A172 (cell line): ENCODE results near the gene ADAT1. TPM values are rescaled to one million over a fixed set of nuclear protein-coding genes. Genes with fewer than 3 reads are reported as not detected.
"Not testable (repeated sequence)": the region's sequence is repeated elsewhere in the genome, so short reads cannot be mapped to it uniquely, and the experiment has no call there.

Experiments
- DNase-seq: peaks from one replicate; pipeline ENCODE4 v3.0.0-alpha.2; 2015; ENCODE audit warnings: low spot score
- total RNA-seq: library from RNA; depleted of rRNA; stranded (reverse); fragments of >200 nt; shearing (Covaris generic); gene quantifications from 2 replicates; pipeline ENCODE4 v1.2.3, GENCODE V29; 2014

Gene ADAT1
- total RNA-seq, 1 experiment from 2014 or later, result 117 TPM

DNA sequence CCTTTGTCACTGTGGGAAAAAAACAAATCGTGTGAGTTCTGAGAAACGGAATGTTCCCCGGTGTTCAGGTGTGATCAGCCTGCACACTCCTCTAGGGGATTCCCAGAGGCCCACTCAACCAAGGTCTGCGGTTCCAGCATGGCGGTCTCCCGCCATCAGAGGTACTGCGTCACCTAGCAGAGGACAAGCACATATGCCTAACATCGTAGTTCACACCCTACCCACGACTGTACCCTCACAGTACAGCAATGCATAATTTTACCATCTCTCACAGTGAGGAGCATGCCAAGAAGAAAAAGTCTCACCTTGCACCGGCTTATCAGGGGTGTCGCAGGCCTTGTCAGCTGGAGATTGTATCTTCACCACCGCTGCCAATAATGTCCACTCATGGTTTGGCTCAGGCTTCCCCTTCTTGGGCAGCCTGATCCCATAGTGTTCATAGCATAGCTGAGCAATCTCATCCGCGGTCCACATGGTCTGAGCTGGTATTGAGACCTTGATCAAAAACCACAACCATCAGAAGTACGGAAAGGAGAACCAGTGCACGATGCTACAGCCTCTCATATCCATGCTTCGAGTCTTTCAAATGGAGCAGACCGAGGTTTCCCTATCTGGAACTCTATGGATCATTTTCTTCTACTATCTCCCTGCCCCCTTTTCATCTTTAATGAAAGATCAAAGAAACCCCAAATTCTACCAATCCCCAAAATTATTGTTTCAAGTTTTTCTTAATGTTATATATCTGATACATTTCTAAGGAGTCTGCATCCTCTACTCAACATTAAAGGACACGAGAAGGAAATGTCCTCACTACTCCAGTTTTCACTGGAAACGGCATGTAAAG is 2.5 kb downstream of the ADAT1 start:
- DNase-seq, result no peak

DNA sequence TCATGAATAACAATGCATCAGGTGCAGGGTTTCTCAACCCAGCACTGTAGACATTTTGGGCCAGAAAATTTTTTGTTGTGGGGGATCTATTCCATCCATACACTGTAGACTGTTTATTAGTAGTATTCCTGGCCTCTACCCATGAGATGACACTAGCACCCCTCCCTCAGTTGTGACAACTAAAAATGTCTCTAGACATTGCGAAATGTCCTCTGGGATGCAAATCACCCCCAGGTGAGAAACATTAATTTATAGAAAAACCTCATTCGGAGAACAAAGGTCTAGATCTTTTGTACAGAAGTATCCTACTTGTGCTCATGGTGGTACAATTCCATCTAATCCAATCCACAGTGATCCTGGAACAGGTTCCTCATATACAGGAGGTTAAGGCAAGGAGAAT is 4.3 kb downstream of the ADAT1 start:
- no peak for DNase-seq

DNA sequence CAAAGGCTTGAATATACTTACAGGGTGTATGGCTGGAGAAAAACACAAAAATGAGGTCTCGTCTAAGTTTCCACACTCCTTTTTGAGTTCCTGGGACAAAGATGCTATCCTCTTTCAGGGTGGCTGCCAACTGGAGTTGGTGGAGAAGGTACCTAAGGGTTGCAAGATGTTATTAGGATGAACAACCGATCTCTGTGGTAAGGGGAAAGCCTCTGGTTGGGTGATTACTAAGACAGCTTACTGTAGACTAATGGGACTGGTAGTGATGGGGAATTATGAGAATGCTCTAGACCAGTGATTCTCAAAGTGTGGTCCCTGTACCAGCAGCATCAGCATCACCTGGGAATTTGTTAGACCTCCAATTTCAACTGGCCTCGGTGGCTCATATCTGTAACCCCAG is 6.0 kb downstream of the ADAT1 start:
- DNase-seq, result no peak

DNA sequence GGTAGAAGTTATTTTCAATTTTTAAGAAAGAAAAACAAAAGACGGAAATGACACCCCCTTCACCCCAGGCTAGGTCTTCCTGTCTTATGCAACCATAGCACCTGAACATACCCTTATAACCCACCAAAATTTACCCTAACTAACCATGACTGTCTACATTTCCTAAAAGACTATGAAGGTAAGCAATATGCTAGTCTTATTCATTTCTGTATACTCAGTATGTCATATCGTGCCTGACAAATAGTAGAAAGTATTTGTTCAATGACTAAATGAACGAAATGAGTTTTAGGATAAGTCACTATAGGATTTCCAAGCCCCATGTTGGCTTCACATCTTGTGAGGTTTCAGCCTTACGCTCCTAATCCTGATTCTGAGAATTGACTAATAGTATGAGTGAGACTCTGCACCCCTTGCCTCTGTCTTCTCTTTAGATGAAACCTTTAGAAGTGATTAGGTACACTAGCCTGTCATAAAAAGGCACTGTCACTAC is 6.5 kb downstream of the ADAT1 start:
- DNase-seq, result no peak

DNA sequence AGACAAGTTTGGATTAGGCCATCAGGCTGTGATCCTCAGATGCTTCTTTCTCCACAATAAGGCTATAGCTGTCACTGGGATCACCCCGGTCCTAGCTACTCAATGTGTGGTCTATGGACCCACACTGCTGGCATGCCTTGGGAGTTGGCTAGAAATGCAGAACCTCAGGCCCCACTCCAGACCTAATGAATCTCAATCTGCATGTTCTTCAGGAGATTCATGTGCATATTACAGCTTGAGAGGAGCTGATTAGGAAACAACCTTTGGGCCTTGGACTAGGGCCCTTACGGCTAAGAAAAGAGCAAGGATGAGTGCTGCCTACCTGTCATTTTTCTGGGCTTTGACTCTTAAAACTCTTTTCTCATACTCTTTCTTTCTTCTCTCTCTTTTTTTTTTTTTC is 7.5 kb downstream of the ADAT1 start:
- no peak for DNase-seq

- peak; percentile 13 for DNase-seq
Observed at GRCh38 chr16:75614066-75614897, 8.8 kb downstream of the ADAT1 start.

DNA sequence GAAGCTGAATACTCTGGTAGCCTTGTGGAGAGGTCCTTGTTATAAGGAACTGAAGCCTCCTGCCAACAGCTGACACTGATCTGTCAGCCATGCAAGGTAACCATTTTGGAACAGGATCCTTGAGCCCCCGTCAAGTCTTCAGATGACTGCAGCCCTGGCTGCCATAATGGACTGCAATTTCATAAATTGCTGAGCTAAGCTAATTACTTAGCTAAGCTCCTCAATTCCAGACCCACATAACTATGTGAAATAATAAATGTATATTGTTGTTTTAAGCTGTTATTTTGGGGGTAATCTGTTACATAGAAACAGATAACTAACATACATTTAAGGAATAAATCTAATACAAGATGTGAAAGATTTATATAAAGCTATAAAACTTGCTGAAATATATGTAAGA is 16.6 kb downstream of the ADAT1 start:
- DNase-seq, result no peak

DNA sequence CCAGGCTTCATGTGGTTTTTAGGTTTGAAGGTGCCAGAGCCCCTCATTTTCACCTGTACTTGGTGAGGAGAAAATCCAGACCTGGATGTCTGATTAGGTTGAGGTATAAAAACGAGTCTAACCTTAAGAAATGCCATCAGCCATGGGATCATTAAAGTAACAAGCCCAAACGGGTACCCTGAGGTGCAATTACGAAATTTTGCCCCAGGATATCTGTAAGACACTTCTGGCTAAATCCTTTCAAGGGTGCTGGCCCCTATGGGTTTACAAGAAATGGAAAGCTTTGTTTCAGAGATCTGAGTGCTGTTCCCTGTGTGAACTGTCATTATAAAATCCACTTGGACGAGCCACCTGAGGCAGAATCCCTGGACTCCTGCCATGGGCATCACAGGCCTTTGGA is 19.8 kb downstream of the ADAT1 start:
- DNase-seq, result no peak

GRCh38 chr16:75599452-75600277 is 23.4 kb downstream of the ADAT1 start:
- no peak for DNase-seq

DNA sequence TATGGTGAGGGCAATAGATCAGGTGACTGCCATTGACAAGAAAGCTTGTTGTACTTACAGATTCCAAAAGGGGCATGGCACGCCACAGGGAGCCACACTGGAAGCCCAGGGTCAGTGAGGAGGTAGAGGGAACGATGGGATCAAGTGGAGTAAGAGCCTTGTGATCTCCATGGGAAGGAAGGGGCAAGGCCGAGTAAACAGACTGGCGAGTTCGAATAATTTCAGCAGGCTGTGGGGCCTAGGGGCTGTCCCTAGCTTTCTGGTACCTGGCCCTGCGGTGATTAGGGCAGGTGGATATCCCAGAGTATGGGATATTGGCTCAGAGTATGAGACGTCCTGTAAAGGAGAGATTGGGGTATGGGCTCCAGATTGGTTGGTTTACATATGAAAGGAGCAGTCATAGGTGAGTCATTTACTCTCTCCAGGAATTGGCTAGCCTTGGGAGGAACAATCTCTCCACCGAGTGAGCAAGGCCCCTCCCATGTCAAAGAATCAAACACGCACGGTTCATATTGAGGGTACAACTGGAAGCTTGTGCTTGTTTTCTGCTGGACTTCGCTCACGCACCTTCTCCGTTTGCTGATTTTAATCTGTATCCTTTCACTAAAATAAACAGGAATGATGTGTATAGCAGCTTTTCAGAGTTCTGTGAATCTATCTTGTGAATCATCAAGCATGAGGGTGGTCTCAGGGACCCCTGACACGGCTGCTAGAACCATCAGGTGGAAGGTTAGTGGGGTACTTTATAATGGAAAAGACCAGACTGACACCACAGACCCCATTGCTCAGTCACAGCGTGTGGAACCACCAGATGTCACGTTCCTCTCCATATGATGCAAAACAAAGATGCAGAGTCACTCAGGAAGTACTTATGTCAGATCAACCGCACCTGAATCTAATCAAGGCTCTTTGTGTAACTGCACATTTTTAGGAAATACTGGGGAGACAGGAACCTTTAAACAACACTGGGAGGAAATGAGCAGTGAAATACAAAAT is 29.0 kb downstream of the ADAT1 start:
- DNase-seq, result peak; percentile 82

GRCh38 chr16:75593308-75593707 is 29.8 kb downstream of the ADAT1 start:
- DNase-seq, result no peak

DNA sequence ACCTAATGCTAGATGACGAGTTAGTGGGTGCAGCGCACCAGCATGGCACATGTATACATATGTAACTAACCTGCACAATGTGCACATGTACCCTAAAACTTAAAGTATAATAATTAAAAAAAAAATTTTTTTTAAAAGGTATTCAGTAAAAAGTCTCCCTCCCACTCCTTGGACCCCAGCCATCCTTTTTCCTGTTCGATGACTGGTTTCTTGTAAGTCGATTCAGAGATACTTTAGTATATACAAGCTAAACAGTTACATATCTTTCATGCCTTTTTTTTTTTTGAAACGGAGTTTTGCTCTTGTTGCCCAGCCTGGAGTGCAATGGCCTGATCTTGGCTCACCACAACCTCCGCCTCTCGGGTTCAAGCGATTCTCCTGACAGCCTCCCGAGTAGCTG is 31.2 kb downstream of the ADAT1 start:
- DNase-seq, result not testable (repeated sequence)

DNA sequence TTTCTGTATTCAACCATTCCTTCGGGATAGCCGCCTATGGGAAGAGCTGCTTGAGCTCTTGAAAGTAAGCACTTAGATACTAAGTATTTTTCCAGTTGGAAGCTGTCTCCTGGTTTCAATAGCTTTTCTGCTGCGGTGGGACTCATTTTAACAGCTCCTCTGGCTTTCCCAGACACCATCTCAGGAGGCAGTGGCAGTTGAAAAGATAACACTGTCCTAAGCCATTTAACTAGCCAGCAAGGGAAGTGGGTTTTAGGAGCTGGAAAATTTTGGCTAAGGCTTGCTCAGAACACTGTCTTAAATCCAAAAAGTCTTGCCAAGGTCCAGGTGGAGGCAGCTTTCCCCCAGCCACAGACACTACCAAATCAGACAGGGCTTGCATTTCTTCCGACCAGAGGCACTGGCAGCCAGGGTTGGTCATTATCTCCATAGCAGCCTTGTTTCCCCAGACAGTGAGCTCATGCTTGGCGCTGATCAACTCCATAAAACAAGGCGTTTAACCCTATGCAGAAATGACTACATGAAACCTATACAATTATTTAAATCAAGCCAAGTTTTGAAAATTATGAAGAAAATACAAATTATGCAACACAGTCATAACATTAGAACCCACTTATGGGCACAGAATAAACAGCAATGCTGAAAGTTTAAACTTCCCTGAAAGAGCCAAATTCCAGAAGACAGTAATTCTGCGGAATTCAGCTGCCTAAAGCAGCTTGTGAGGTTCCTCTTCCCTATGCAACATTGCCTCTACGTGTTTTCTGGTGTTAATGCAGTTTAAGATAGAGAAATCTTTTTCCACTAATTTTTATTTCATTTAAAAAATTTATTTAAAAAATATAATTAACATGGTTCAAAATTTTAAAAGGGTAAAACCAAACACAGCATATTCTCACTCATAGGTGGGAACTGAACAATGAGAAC is 31.9 kb downstream of the ADAT1 start:
- no peak for DNase-seq

GRCh38 chr16:75589306-75589705 is 33.8 kb downstream of the ADAT1 start:
- no peak for DNase-seq

- no peak for DNase-seq
Observed at GRCh38 chr16:75588716-75589115, 34.4 kb downstream of the ADAT1 start.

DNA sequence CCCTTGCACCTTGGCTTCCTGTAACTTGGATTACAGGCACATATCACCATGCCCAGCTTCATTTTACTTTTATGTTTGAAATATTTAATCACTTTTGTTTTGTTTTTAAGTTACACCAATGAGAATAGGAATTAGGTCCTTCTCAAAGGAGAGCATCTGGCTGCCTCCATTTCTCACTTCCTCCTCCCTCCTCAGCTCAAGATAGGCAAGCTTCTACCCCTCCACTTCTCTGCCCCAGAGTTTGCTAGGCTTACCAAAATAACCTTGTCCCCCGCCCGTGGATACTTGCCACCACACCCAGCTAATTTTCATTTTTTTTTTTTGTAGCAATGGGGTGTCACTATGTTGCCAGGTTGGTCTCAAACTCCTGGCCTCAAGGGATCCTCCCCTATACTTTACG is 39.0 kb downstream of the ADAT1 start:
- DNase-seq, result no peak

DNA sequence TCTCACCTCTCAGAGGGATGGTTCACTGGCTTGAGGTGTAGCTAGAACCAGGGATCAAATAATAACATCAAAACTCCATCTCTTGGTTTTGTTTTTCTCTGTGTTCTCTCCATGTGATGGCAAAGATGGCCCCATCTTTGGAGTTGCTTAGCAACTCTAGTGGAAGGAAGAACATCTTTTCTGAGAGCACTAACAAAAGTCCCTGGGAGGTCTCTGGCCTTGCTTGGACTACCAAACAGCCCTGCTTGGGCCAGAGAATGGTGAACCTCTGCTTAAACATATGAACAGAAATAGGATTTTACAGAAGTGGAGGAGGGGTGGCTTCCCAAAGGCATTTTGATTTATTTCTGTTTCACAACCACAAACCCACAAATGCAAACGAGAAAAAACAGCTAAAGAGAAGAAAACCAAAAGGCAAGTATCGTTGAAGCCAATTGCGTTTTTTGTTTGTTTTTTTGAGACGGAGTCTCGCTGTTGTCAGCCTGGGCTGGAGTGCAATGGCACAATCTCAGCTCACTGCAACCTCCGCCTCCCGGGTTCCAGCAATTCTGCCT is 43.7 kb downstream of the ADAT1 start:
- no peak for DNase-seq

- no peak for DNase-seq
Observed at GRCh38 chr16:75578725-75579124, 44.4 kb downstream of the ADAT1 start.

DNA sequence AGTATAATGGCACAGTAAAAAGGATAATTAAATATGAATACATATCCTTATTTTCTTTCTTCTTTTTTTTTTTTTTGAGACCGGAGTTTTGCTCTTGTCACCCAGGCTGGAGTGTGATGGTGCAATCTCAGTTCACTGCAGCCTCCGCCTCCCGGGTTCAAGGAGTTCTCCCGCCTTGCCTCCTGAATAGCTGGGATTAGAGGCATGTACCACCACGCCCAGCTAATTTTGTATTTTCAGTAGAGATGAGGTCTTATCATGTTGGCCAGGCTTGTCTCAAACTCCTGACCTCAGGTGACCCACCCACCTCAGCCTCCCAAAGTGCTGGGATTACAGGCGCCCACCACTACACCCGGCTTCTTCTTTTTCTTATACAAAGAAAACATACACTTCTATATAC is 44.9 kb downstream of the ADAT1 start:
- no peak for DNase-seq
